Measurements from ENCODE around the gene CYB5R4.

CYB5R4 gene

DNA sequence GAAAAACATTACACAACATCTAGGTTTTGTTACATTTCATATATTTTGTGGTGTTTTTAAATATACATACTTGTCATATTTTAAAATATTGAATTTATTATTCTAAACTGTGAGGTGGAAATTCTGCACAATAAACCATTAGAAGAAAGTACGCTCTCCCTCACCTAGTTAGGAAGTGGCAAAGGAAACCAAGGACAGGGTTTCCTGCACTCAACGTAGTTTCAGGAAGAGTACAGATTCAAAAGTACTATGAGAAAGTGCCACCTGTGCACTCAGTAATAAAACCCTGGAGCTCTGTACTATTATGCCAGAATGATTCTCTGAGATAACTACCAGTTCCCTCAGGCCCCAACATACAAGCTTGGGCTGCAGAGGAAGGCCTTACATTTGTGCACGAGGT is 119.5 kb downstream of the CYB5R4 start:
- no peak for DNase-seq (ENCODE audit: low spot score)

DNA sequence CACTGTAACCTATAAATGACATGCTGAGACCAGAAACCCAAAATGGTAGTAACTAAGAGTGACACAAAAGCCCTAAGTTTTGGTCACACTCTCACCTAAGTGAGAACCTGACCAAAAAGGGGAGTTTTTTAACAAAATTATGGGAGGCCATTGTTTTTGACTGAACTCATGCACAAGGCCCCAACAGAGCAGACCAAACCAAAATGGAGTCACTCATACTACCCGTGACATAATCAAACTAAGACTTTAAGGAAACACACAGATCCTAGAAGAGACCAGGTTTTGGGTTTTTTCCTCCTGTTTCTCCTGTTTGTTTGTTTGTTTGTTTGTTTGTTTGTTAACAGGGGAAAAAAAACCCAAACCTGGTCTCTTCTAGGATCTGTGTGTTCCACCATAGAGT is 124.9 kb downstream of the CYB5R4 start:
- no peak for DNase-seq (ENCODE audit: low spot score)

DNA sequence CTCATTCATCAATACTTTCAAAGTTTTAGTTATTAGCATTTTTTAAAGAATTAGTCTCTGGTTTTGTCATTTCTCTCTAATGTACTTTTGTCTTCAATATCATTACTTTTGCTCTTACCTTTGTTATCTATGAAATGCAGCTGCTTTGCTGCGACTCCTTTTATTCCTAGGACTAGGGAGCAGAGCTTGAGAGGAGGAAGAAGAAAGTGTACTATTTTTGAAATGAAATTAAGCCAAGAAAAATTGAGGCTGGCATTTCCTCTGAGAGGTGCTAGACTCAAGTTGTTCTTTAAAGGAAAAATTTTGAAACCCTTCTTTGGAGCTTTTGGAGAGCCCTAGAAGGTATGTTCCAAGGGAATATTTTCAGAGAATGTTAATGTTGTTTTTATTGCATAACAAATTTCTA is 125.8 kb downstream of the CYB5R4 start:
- no peak for DNase-seq (ENCODE audit: low spot score)

DNA sequence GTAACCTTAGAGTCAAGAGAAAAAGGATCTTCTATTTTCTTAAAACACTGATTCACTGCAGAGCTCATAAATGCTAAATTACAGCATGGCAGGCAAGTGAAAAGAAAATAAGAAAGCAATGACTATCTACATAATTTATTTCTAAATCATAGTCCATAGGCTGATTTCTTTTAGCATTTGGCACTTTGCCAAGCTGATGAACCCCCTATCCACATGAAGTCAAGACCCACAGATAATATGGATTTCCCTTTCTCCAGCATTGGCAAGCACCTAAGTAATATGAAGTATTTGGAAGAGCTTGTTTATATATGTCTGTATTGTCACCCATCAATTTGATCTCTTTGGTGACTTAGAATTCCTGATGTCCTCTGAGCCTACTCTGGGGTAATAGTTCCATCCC is 126.2 kb downstream of the CYB5R4 start:
- DNase-seq (ENCODE audit: low spot score): no peak

DNA sequence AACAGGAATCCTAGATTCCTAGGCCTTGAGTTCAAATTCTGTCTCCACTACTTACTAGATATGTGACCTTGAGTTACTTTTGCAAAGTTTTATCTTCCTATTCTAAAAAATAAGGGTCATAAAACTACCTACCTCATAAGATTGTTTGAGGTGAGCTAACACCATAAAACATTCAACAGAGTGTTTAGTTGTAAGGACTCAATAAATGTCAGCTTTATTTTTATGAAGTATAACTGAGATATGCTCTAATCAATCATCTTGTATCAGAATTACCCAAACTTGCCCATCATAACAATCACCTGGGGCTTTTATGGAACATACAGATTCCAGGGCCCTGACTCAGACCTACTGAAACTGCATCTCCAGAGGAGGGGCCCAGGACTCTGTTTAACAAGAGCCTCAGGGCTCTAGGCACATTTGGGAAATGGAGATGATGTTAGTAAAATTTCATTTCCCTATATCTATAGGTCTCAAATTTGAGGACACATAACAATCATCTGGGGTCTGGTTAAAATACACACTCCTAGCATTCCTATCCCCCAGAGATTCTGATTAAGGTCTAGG is 138.6 kb downstream of the CYB5R4 start:
- DNase-seq (ENCODE audit: low spot score): no peak

DNA sequence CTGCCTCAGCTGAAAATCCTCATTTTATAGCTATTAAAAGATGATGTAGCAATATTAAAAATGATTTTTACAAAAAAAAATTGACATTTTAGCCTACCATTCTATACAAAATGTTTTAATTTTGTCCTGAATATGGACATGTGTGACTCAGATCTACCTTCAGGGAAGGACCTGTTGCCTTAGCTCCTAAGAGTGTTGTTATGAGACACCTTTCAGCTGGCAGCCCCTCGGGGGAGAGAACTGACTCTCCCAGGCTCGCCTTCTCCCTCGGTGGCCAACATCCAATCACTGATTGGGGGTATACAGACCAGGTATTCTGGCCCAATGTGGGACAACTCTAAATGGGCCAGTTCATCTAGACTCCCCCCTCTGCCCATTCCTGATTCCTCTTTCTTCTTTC is 141.6 kb downstream of the CYB5R4 start:
- DNase-seq (ENCODE audit: low spot score): no peak

DNA sequence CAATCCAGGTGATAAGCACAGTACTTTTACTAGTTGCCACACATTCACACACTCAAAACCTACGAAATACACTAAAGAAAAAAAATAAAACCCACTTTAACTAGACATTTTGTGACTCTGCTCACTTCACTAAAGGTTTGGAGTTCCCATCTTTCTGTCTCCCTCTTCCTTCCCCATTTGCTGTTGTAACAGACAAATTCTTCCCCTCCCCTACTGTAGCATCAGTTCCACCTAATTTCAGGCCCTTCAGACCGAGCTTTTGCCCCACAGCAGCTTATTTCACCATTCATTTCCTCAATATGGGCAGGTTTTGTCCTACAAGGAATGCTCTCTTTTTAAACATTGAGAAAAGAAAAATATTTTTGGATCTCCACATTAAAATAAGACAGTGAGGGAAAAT is 142.7 kb downstream of the CYB5R4 start:
- DNase-seq (ENCODE audit: low spot score): no peak

DNA sequence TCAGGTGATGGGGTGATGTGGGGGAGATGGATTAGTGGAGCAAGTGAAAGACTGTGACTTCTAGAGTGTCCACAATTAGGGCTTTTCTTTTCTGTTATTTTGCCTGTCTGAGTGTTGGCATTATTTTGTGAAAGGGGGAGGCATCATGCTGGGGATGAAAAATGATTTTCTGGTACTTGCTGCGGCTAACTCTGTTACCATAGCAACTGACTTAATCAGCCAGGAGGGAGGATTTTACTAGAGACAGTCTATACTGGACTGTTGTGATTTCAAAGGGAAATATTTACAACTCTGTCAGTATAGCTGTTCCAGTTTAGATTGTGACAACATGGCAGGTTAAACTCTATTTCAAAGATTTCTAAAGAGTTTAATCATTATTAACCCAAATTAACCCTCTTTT is 143.6 kb downstream of the CYB5R4 start:
- no peak for DNase-seq (ENCODE audit: low spot score)

DNA sequence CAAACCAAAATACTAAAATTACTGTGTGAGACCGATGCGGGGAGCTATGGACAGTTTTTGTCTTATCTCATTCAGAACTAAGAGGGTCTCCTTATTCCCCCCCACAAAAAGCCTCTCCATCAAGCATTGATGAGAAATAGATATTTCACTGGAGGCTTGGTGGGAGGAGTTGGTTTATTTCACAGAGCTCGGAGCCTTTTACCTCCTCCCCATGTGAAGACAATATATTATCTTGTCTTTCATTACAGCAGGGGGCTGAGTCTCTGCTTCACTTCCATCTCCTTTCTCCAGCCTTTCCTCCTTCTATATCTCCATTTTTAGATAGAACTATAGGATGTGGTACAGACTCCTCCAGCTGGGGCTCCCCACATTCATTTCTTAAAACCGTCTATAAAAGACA is 144.2 kb downstream of the CYB5R4 start:
- no peak for DNase-seq (ENCODE audit: low spot score)

DNA sequence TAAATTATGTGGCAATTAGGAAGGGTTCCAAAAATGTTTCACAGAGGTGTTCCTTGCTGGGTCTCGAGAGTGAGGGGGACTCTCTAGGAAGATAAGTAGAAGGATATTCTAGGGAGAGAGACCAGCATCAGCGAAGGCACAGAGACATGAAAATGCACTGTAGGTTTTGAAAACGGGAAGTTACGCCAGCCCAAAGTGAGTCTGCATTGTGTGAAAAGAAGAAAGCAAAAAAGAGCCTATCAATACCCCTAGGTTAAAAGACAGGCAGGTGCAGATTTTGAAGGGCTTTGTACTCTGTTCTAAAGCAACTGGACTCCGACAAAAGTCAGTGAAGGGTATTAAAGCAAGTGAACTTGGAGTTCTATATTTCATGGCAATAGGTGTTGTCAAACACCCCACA is 148.4 kb downstream of the CYB5R4 start:
- DNase-seq (ENCODE audit: low spot score): no peak

DNA sequence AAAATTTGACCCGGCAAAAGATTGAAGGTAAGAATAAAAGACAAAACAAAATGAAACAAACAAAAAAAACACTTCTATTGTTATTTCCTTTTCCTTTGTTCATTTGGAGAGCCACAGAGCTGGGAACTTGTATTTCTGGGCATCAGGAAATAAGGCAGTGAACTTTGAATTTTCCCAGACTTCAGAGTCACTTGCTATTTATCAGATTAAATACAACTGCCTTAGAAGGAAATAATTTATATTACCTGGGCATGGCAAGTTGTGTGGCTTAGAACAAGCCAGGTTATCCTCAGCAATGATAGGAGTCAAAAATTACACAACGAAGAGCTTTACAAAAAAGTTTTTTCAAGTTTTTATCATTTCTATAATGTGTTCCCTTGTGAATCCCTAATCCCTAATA is 153.9 kb downstream of the CYB5R4 start:
- no peak for DNase-seq (ENCODE audit: low spot score)

DNA sequence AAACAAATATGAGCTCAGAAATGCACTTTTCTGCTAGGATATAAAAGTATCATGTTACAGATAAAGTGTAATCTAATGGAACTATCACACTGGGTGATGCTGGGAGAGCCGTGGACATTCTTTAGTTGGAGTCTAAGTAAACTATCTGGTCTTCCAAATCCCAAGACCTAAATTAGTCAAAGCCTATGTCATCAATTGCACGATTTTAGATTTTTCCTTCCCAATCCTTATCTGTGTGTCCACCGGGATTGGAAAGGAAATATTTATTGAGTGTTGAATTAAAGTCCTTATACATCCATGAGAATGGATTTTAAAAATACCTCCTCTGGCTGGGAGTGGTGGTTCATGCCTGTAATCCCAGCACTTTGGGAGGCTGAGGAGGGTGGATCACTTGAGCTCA is 154.4 kb downstream of the CYB5R4 start:
- DNase-seq (ENCODE audit: low spot score): no peak

DNA sequence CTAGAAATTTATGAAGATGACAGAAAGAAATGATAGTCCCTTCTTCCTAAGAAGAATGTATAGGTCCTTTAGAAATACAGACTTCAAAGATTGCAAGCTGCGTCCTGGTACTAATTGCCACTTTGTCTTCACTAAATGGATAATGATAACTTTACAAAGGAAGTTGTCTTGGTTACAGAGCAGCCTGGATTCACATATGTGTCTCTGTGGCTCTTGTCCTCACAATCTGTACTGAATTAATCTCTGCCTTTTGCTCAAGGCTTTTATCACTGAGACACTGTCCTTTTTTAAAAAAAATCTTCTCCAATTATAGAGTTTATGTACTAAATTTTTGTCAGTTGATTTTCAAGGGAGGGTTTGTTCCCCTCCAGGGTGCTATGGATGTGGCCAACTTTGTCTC is 156.5 kb downstream of the CYB5R4 start:
- no peak for DNase-seq (ENCODE audit: low spot score)

All from SK-N-DZ (cell line).